ENCODE data around the gene MEF2A.

GRCh38 chr15:99613887-99614647, 48.3 kb downstream of the MEF2A start:
- TF ChIP-seq EZH2phosphoT487 (IDR thresholded peaks at IDR 0.05; ENCODE audit: borderline replicate concordance, low read length) (no peak), CTCF (conservative IDR thresholded peaks at IDR 0.05; ENCODE audit: low read depth, low read length) (no peak)
